ENCODE data around the gene C20orf202.

Gene C20orf202

GRCh38 chr20:1202762-1203504 lies at the start of gene C20orf202:
Gene C20orf202 (plus strand): TSS chr20:1203454. CDS start chr20:1203586, 132 bp downstream.
- no peak for DNase-seq (ENCODE audit: low read depth in 3 of 3, low spot score in 1 of 3)

- DNase-seq (ENCODE audit: low read depth in 3 of 3, low spot score in 1 of 3): no peak
These were observed 49.0 kb upstream of the C20orf202 start for GRCh38 chr20:1154226-1154625.

GRCh38 chr20:1154691-1155090 lies 48.6 kb upstream of the C20orf202 start:
- DNase-seq (ENCODE audit: low read depth in 3 of 3, low spot score in 1 of 3): no peak

- no peak for DNase-seq (ENCODE audit: low read depth in 3 of 3, low spot score in 1 of 3)
These were observed 47.9 kb upstream of the C20orf202 start for GRCh38 chr20:1155342-1155741.

GRCh38 chr20:1160496-1160895 lies 42.8 kb upstream of the C20orf202 start:
- DNase-seq (ENCODE audit: low read depth in 3 of 3, low spot score in 1 of 3): no peak

- DNase-seq (ENCODE audit: low read depth in 3 of 3, low spot score in 1 of 3): no peak
These were observed 42.3 kb upstream of the C20orf202 start for GRCh38 chr20:1160991-1161390.

GRCh38 chr20:1163105-1163504 lies 40.1 kb upstream of the C20orf202 start:
- DNase-seq (ENCODE audit: low read depth in 3 of 3, low spot score in 1 of 3): no peak

- no peak for DNase-seq (ENCODE audit: low read depth in 3 of 3, low spot score in 1 of 3)
These were observed 39.6 kb upstream of the C20orf202 start for GRCh38 chr20:1163653-1164052.

GRCh38 chr20:1164871-1165270 lies 38.4 kb upstream of the C20orf202 start:
- no peak for DNase-seq (ENCODE audit: low read depth in 3 of 3, low spot score in 1 of 3)

- no peak for DNase-seq (ENCODE audit: low read depth in 3 of 3, low spot score in 1 of 3)
These were observed 37.7 kb upstream of the C20orf202 start for GRCh38 chr20:1165521-1165920.

GRCh38 chr20:1165941-1166340 lies 37.3 kb upstream of the C20orf202 start:
- DNase-seq (ENCODE audit: low read depth in 3 of 3, low spot score in 1 of 3): no peak

GRCh38 chr20:1166948-1167720 lies 36.1 kb upstream of the C20orf202 start:
- DNase-seq (ENCODE audit: low read depth in 3 of 3, low spot score in 1 of 3): no peak

GRCh38 chr20:1169224-1169623 lies 34.0 kb upstream of the C20orf202 start:
- DNase-seq (ENCODE audit: low read depth in 3 of 3, low spot score in 1 of 3): no peak

GRCh38 chr20:1171461-1172093 lies 31.7 kb upstream of the C20orf202 start:
- no peak for DNase-seq (ENCODE audit: low read depth in 3 of 3, low spot score in 1 of 3)

- no peak for DNase-seq (ENCODE audit: low read depth in 3 of 3, low spot score in 1 of 3)
These were observed 29.6 kb upstream of the C20orf202 start for GRCh38 chr20:1173698-1174097.

- no peak for DNase-seq (ENCODE audit: low read depth in 3 of 3, low spot score in 1 of 3)
These were observed 28.5 kb upstream of the C20orf202 start for GRCh38 chr20:1174787-1175186.

GRCh38 chr20:1177680-1178079 lies 25.6 kb upstream of the C20orf202 start:
- DNase-seq (ENCODE audit: low read depth in 3 of 3, low spot score in 1 of 3): no peak

GRCh38 chr20:1178103-1178502 lies 25.2 kb upstream of the C20orf202 start:
- no peak for DNase-seq (ENCODE audit: low read depth in 3 of 3, low spot score in 1 of 3)

GRCh38 chr20:1178623-1179022 lies 24.6 kb upstream of the C20orf202 start:
- DNase-seq (ENCODE audit: low read depth in 3 of 3, low spot score in 1 of 3): no peak

- no peak for DNase-seq (ENCODE audit: low read depth in 3 of 3, low spot score in 1 of 3)
These were observed 22.3 kb upstream of the C20orf202 start for GRCh38 chr20:1180949-1181348.

- DNase-seq (ENCODE audit: low read depth in 3 of 3, low spot score in 1 of 3): no peak
These were observed 21.1 kb upstream of the C20orf202 start for GRCh38 chr20:1182106-1182505.

- no peak for DNase-seq (ENCODE audit: low read depth in 3 of 3, low spot score in 1 of 3)
These were observed 20.1 kb upstream of the C20orf202 start for GRCh38 chr20:1183153-1183552.

All from stimulated activated CD4-positive, alpha-beta T cell treated with anti-CD3 and anti-CD28 coated beads, TNF-alpha, amount 100 ng/mL, for 1 hour (primary cell).